GM21447 (cell line): ENCODE measurements around the gene BIRC5.

Experiments used
- ATAC-seq: cut with Tn5 transposase; IDR thresholded peaks from one replicate; pipeline ENCODE4 v1.9.1; 2021; ENCODE audit not compliant: unreplicated experiment

Gene BIRC5

GRCh38 chr17:78183916-78184315 lies 30.1 kb upstream of the BIRC5 start:
- no peak for ATAC-seq

DNA sequence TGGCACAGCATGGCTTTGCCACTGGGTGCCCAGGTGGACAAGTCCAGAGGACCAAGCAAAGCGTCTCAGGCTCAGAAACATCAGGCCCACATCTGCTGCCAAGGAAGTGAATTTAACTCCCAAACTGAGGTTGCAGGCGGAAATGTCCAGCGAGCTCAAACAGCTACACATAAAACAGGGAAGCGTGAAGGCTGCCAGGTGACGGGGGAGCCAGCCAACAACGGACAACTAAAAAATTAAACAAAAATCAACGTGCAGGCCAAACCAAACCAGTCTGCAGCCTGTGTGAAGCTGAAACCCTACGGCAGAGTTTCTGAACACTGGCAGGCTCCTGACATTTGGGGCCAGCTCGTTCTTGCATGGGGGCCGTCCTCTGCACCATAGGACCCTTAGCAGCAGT lies 29.7 kb upstream of the BIRC5 start:
- ATAC-seq = no peak

- no peak for ATAC-seq
These were observed 29.2 kb upstream of the BIRC5 start for GRCh38 chr17:78184868-78185267.

GRCh38 chr17:78185981-78186691 lies 27.9 kb upstream of the BIRC5 start:
- ATAC-seq = no peak

DNA sequence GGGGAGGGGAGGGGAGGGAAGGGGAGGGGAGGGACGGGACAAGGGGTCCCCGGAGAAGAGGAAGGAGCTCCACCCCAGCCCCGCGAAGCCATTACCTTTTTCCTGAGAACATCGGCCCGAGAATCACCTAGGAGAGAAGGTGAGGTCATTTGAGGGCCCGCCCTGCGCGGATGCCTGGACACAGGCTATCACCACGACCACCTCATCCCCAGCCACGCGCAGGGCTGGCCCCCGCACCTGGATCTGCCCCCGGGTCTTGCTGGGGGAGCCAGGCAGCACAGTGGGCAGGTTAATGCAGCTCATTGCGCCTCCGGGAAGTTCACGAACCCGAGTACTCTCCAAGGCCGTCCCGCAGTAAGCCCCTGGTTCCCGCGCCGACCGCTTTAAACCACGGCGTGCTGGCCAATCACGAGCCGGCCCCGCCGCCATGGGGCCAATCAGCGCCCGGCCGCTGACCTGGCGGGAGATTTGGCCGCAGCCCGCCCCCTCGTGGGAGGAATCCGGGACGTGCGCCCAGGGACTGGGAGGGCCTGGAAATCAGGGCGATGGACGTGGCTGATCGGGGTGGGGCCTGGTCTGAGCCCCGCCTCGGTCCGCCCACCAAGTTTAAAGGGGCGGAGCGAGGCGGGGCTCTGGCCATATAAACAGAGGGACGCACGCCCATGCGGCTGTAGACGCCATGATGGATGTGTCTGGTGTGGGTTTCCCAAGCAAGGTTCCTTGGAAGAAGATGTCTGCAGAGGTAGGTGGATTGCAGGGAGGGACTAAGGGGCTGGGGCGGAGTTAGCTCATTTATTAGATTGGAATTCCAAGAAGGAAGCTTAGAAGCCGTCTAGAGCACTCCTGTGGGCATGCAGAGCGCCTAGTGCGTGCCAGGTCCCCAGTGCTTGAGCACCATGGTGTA lies 27.1 kb upstream of the BIRC5 start, which contains the start of the genes AFMID and TK1:
Gene AFMID, plus strand, starts transcription at position 671 of the 904 bp plus-strand sequence. Its CDS starts 9 bp downstream, at position 680.
Gene TK1, minus strand, starts transcription at position 361 of the 904 bp plus-strand sequence. Its CDS starts 58 bp downstream, at position 303.
- peak; percentile 80 for ATAC-seq

- no peak for ATAC-seq
These were observed 17.3 kb upstream of the BIRC5 start for GRCh38 chr17:78196716-78197115.

DNA sequence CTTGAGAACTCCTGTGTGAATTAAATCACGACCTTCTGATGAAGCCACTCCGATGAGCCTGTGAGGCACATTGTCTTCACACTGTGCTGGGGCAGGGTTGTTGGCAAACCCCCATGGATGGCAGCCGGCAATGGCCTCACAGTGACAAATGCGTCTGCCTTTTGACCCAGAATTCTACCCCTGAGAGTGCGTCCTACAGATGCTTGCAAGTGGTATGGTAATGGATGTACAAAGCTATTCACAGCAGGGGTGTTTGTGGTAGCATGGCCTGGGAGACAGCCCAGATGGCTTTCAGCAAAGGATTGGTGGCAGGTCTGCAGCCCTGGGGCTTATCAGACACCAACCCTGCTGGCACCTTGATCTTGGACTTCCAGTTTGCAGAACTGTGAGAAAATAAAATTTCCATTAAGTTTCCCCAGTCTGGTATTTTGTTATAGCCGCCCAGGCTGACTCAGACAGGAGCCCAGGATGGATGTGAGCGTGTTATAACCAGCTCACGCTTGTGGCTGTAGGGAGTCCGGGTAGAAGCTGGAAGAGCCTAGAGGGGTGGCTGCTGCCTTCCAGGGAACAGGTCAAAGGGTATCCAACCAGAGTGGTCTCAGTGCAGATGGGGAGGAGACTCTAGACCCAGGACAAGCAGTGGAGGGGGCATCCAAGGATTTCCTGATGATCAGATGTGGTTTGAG lies 16.8 kb upstream of the BIRC5 start:
- ATAC-seq = no peak

DNA sequence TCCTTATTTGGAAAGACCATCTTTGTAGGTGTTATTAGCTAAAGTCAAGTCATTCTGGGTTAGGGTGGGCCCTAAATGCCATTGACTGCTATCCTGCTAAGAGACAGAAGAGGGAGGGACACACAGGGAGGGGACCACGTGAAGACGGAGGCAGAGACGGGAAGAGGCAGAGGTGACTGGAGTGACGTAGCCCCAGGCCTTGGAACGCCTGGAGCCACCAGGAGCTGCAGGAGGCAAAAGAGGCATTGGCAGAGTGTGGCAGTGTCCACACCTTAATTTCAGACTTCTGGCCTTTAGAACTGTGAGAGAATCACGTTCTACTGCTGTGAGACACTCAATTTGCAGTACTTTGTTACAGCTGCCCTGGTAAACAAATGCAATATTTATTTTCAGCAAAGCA lies 13.6 kb upstream of the BIRC5 start:
- ATAC-seq = no peak

DNA sequence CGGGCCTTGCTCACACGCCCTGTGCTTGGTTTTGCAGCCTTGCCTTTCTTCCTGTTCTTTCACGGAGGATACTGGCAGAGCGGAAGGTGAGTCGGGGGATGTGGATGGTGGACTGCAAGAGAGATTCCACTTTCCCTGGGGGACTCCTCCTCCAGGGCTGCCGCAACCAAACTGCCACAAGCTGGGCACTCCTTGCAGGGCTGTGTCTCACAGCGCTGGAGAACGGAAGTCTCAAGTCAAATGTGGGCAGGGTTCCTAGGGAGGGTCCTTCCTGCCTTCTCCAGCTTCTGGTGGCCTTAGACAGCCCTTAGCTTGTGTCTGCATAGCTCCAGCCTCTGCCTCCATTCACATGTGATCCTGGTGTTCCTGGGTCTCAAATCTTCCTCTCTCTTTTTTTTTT lies 11.4 kb upstream of the BIRC5 start:
- no peak for ATAC-seq

DNA sequence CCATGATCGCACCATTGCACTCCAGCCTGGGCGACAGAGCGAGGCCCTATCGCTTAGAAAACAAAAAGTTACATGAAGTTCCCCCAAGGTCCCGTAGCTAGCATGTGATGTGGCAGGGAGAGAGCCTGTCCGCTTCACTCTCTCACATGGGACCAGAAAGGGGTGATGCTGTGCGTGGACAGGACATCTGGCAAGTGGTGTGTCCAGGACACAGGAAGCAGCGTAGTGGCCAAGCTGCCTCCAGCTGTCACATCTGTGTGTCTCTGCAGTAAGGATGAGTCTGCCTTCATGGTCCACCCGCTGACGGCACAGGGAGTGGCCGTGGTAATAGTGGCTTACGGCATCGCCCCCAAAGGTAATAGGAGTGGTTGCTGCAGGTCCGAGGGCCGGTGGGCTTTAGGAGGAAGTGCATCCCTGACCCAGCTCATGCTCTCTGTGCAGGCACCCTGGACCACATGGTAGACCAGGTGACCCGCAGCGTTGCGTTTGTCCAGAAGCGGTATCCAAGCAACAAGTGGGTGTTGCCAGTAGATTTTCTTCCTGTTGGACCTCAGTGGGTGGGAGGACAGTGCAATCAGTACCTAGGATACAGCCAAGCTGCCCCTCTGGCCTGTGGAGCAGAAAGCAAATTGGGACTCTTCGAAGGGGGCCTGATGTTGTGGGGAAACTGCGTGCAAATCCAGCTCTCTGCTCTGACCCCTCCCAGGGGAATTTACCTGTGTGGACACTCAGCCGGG lies 9.5 kb upstream of the BIRC5 start:
- no peak for ATAC-seq

DNA sequence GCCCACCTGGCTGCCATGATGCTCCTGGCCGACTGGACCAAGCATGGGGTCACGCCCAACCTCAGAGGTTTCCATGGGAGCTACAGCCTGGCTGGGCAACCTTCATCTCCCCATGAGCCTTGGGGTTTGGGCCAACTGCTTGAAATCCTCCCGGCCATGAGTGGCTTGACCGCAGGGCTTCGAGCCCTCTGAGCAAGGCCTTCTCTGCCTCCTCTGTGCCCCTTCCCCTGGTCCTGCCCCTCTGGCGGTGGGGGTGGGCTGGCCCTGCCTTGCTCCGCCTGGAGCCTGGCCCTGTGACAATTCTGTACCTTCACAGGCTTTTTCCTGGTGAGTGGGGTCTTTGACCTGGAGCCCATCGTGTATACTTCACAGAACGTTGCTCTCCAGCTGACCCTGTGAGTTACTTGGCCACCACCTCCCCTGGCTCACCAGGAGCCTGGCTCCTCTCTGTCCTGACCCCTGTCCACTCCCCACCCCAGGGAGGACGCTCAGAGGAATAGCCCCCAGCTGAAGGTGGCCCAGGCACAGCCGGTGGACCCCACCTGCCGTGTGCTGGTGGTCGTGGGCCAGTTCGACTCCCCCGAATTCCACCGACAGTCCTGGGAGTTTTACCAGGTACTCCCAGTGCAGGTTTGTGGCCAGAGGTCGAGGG lies 8.8 kb upstream of the BIRC5 start:
- ATAC-seq = no peak

- ATAC-seq = no peak
These were observed 7.8 kb upstream of the BIRC5 start for GRCh38 chr17:78206298-78206697.

- no peak for ATAC-seq
These were observed 5.6 kb upstream of the BIRC5 start for GRCh38 chr17:78208486-78208885.

- no peak for ATAC-seq
These were observed 3.9 kb upstream of the BIRC5 start for GRCh38 chr17:78210111-78210510.

GRCh38 chr17:78211032-78211431 lies 3.0 kb upstream of the BIRC5 start:
- ATAC-seq = no peak

GRCh38 chr17:78214706-78215061 lies 631 bp downstream of the BIRC5 start:
- ATAC-seq = no peak

DNA sequence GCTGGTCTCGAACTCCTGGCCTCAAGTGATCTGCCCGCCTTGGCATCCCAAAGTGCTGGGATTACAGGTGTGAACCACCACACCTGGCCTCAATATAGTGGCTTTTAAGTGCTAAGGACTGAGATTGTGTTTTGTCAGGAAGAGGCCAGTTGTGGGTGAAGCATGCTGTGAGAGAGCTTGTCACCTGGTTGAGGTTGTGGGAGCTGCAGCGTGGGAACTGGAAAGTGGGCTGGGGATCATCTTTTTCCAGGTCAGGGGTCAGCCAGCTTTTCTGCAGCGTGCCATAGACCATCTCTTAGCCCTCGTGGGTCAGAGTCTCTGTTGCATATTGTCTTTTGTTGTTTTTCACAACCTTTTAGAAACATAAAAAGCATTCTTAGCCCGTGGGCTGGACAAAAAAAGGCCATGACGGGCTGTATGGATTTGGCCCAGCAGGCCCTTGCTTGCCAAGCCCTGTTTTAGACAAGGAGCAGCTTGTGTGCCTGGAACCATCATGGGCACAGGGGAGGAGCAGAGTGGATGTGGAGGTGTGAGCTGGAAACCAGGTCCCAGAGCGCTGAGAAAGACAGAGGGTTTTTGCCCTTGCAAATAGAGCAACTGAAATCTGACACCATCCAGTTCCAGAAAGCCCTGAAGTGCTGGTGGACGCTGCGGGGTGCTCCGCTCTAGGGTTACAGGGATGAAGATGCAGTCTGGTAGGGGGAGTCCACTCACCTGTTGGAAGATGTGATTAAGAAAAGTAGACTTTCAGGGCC lies 5.5 kb downstream of the BIRC5 start:
- ATAC-seq = no peak

GRCh38 chr17:78223061-78223460 lies 9.0 kb downstream of the BIRC5 start:
- ATAC-seq = no peak

DNA sequence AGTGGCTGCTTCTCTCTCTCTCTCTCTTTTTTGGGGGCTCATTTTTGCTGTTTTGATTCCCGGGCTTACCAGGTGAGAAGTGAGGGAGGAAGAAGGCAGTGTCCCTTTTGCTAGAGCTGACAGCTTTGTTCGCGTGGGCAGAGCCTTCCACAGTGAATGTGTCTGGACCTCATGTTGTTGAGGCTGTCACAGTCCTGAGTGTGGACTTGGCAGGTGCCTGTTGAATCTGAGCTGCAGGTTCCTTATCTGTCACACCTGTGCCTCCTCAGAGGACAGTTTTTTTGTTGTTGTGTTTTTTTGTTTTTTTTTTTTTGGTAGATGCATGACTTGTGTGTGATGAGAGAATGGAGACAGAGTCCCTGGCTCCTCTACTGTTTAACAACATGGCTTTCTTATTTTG lies 9.7 kb downstream of the BIRC5 start:
- ATAC-seq = no peak
